PFSK-1 (cell line): Measurements from ENCODE around the gene RBCK1.

Experiments
- FOXP2 ChIP-seq: optimal IDR thresholded peaks from 2 replicates; pipeline ENCODE3; 2011; ENCODE audit warnings: borderline replicate concordance, control low read depth, inconsistent platforms; ENCODE audit not compliant: insufficient read depth; ENCODE audit errors: extremely low read length, extremely low read depth
- POLR2AphosphoS5 ChIP-seq: IDR thresholded peaks from 2 replicates; pipeline ENCODE4 v1.6.1; 2012; ENCODE audit warnings: low read depth, mild to moderate bottlenecking, control low read depth, low read length, moderate library complexity
- SIN3A ChIP-seq: IDR thresholded peaks from 2 replicates; pipeline ENCODE4 v1.6.1; 2012; ENCODE audit warnings: mild to moderate bottlenecking, low read length, moderate library complexity, borderline replicate concordance; ENCODE audit not compliant: insufficient read depth
- TAF1 ChIP-seq: IDR thresholded peaks from 2 replicates; pipeline ENCODE4 v1.6.1; 2012; ENCODE audit warnings: low read length, control low read depth, borderline replicate concordance; ENCODE audit not compliant: insufficient read depth
- TF ChIP-seq, protein P1 (sequence below), 2 experiments: IDR thresholded peaks; 2 replicates each; pipeline versions ENCODE4 v1.6.1 to v1.8.0; 2011 to 2012; ENCODE audit warnings: low read depth in 2 of 2, low read length in 2 of 2, control low read depth in 1 of 2, inconsistent platforms in 1 of 2, mild to moderate bottlenecking in 1 of 2, moderate library complexity in 1 of 2; ENCODE audit not compliant: insufficient read depth in 1 of 2

- TF ChIP-seq POLR2AphosphoS5 (no peak), SIN3A (no peak), TAF1 (no peak), FOXP2 (no peak)
- TF ChIP-seq, protein P1, sequence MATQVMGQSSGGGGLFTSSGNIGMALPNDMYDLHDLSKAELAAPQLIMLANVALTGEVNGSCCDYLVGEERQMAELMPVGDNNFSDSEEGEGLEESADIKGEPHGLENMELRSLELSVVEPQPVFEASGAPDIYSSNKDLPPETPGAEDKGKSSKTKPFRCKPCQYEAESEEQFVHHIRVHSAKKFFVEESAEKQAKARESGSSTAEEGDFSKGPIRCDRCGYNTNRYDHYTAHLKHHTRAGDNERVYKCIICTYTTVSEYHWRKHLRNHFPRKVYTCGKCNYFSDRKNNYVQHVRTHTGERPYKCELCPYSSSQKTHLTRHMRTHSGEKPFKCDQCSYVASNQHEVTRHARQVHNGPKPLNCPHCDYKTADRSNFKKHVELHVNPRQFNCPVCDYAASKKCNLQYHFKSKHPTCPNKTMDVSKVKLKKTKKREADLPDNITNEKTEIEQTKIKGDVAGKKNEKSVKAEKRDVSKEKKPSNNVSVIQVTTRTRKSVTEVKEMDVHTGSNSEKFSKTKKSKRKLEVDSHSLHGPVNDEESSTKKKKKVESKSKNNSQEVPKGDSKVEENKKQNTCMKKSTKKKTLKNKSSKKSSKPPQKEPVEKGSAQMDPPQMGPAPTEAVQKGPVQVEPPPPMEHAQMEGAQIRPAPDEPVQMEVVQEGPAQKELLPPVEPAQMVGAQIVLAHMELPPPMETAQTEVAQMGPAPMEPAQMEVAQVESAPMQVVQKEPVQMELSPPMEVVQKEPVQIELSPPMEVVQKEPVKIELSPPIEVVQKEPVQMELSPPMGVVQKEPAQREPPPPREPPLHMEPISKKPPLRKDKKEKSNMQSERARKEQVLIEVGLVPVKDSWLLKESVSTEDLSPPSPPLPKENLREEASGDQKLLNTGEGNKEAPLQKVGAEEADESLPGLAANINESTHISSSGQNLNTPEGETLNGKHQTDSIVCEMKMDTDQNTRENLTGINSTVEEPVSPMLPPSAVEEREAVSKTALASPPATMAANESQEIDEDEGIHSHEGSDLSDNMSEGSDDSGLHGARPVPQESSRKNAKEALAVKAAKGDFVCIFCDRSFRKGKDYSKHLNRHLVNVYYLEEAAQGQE (IDR thresholded peaks at IDR 0.05; ENCODE audit: insufficient read depth in 1 of 2, low read depth in 2 of 2, low read length in 2 of 2), result no peak
These were observed 32.5 kb downstream of the RBCK1 start for GRCh38 chr20:440636-441035.
